KOPT-K1 (cell line): Measurements from ENCODE around the gene NOTCH4.
A peak's percentile ranks its signal among the peaks of the same experiment; 100 is the strongest.

Source experiments
- H3K27ac ChIP-seq: fragments of 200-600 bp; sonication (generic); 2 replicates; pipeline ENCODE4 v1.5.1; 2016; ENCODE audit warnings: antibody characterized with exemption, mild to moderate bottlenecking, low read depth, low read length; ENCODE audit not compliant: poor library complexity, severe bottlenecking
- H3K36me3 ChIP-seq: fragments of 200-600 bp; sonication (generic); 2 replicates; pipeline ENCODE4 v1.5.1; 2017; ENCODE audit warnings: antibody characterized with exemption, mild to moderate bottlenecking, low read length, moderate library complexity; ENCODE audit not compliant: insufficient read depth
- H3K9me3 ChIP-seq: fragments of 200-600 bp; sonication (generic); 2 replicates; pipeline ENCODE4 v1.5.1; 2017; ENCODE audit warnings: antibody characterized with exemption, low read length, mild to moderate bottlenecking; ENCODE audit not compliant: insufficient read depth, poor library complexity, severe bottlenecking

NOTCH4 gene

GRCh38 chr6:32173051-32173727 is 50.7 kb downstream of the NOTCH4 start:
- Histone ChIP-seq H3K36me3 (peaks cover 32% of the 10 kb centered on the region), H3K9me3 (no peaks in the 10 kb centered on the region), H3K27ac (no peak overlapping the region)

GRCh38 chr6:32171234-32171633 is 52.6 kb downstream of the NOTCH4 start:
- peaks cover 52% of the 10 kb centered on the region for H3K36me3 ChIP-seq
- no peaks in the 10 kb centered on the region for H3K9me3 ChIP-seq
- no peak overlapping the region for H3K27ac ChIP-seq

GRCh38 chr6:32170294-32170693 is 53.6 kb downstream of the NOTCH4 start:
- no peaks in the 10 kb centered on the region for H3K9me3 ChIP-seq
- H3K27ac ChIP-seq: no peak overlapping the region
- H3K36me3 ChIP-seq: peaks cover 60% of the 10 kb centered on the region

DNA sequence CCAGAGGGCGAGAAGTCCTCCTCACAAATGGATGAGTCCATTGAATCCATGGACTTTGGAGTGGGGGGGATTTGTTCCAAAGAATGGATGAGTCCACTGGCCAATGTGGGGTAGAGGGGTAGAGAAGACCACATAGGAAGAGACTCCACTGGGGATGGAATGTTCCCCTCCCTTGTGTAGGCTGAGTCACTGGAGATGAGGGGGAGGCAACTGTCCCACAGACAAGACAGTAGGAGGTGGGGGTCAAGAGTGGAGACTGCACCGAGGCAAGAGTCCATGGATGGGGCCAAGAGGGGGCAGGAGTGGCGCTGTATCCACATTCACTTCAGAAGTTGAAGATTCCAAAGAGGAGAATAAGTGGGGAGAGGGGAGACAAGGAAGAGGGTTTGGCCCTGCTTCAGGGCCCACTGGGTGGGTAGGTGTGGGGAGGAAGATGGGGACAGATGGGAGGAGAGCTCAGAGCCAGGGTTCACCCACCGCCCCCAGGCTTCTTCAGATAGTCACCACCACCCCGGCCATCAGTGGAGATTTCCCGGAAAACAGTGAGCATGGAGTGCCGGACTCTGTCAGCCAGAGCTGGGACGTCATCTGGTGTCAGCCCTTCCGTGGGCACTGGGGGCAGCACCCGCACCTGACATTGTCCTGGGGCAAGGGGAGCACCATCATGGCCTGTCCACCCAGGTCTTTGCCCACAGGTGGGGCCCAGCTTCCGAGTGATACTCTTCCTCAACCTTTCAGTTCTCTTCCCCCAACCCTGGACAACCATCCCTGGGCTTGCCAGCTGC is 54.9 kb downstream of the NOTCH4 start:
- Histone ChIP-seq H3K27ac (no peak overlapping the region), H3K36me3 (peaks cover 71% of the 10 kb centered on the region), H3K9me3 (no peaks in the 10 kb centered on the region)

GRCh38 chr6:32168350-32168749 is 55.5 kb downstream of the NOTCH4 start:
- Histone ChIP-seq H3K27ac (no peak overlapping the region), H3K9me3 (no peaks in the 10 kb centered on the region), H3K36me3 (peaks cover 71% of the 10 kb centered on the region)

- no peak overlapping the region for H3K27ac ChIP-seq
- H3K36me3 ChIP-seq: peaks cover 76% of the 10 kb centered on the region
- H3K9me3 ChIP-seq: no peaks in the 10 kb centered on the region
Observed at GRCh38 chr6:32167761-32168262, 56.1 kb downstream of the NOTCH4 start.

- Histone ChIP-seq H3K36me3 (peaks cover 81% of the 10 kb centered on the region), H3K9me3 (no peaks in the 10 kb centered on the region), H3K27ac (no peak overlapping the region)
Observed at GRCh38 chr6:32167154-32167760, 56.6 kb downstream of the NOTCH4 start.

GRCh38 chr6:32166411-32167061 is 57.3 kb downstream of the NOTCH4 start:
- Histone ChIP-seq H3K36me3 (peaks cover 85% of the 10 kb centered on the region), H3K27ac (no peak overlapping the region)

DNA sequence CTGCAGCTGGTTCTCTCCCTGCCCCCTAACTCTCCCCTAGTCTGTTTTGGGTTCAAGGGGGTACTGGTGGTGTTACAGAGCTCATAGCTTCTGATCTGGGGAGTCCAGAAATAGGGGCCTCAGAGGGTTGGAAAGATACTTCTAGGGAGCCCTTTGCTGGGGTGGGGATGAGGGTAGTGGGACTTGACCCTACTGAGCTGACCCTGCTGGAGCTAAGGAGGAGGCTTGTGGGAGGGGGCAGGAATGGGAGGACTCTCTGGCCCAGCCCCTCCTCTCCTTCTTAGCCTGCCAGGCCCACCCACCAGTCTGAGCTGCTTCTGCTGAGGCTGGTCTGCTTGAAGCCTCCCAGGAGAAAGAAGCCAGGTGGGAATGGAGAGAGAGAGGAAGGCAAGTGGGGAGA is 59.6 kb downstream of the NOTCH4 start, which contains the start of gene EGFL8:
EGFL8 (plus strand) TSS at position 301 of the 400 bp plus-strand sequence. CDS start 1,571 bp downstream, outside the sequence.
- Histone ChIP-seq H3K27ac (no peak within 1 kb of the TSS), H3K36me3 (peaks cover 64% of the 10 kb centered on the region), H3K9me3 (no peaks in the 10 kb centered on the region)

More at GRCh38 chr6:32166411-32167061, 57.3 kb downstream of the NOTCH4 start:
- no peaks in the 10 kb centered on the region for H3K9me3 ChIP-seq

DNA sequence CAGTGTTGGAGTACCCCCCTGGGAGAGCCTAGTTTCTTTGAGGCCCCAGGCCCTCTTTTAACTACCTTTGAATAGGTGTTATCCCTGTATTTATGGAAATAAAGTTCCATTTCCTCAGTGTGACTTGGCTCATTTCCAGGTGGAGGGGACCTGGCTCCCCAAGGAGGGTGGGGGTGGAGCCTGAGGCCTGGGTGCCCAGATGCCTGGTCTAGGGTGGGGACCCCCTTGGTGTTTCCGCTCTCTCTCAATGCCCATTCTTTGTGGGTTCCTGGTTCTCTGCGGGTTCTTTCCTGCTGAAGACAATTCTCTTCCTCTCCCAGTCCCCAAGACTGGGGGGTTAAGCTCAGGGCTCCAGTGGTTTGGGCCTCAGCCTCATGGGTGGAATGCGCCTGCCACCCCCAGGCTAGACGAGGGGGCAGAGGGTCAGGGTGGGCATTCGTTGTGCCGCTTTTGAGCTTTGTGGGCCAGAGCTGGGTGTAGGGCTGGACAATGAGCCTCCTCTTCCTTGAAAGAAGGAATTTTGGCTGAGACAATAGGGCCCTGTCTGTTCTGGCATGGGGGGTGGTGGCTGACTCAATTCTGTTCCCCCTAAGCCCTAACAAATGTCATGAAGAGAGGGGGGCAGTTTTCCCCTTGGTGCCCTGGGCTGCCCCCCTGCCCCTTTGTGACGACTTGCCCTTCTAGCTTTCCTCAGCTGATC is 60.2 kb downstream of the NOTCH4 start:
- peaks cover 62% of the 10 kb centered on the region for H3K36me3 ChIP-seq
- no peaks in the 10 kb centered on the region for H3K9me3 ChIP-seq
- H3K27ac ChIP-seq: no peak overlapping the region

DNA sequence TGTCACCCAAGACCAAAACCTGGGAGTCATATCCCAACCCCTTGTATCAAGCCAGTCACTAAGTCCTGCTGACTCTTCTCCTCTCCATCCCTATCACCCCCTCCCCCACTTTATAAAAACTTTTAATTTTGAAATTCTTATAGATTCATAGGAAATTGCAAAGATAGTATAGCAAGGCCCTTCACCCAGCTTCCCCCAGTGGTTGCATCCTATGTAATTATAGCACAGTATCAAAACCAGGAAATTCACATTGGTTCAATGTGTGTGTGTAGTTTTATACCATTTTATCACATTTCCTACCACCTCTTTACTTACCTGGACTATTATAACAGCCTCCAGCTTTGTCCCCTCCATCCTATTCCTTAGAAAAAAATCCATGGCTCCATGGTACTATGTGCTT is 65.8 kb downstream of the NOTCH4 start:
- Histone ChIP-seq H3K36me3 (peaks cover 47% of the 10 kb centered on the region), H3K27ac (no peak overlapping the region), H3K9me3 (no peaks in the 10 kb centered on the region)

GRCh38 chr6:32156891-32157290 is 67.0 kb downstream of the NOTCH4 start:
- Histone ChIP-seq H3K36me3 (peaks cover 35% of the 10 kb centered on the region), H3K27ac (no peak overlapping the region), H3K9me3 (no peaks in the 10 kb centered on the region)

GRCh38 chr6:32154514-32155161 is 69.2 kb downstream of the NOTCH4 start:
- no peaks in the 10 kb centered on the region for H3K9me3 ChIP-seq
- H3K27ac ChIP-seq: peak overlapping the region; percentile 70
- peaks cover 35% of the 10 kb centered on the region for H3K36me3 ChIP-seq
